ENCODE results near the gene ZNF737.

DNA sequence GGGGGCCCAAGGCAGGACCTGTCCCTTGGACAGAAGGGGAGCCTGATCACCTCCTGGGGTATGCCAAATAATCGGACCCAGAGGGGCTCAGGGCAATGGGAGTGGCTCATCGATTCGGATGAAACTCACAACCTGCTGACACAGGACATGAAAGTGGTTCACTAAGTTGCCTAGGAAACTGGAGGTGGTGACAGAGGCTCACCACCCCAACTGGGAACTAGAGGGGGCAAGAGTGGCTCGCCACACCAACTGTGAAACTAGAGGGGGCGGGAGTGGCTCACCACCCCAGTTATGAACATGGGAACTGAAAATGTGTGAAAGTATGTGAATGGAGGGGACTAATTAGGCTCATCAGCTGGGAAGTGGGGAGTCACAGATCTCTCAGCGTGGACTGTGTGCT lies 46.3 kb upstream of the ZNF737 start:
- TF ChIP-seq, protein P1, sequence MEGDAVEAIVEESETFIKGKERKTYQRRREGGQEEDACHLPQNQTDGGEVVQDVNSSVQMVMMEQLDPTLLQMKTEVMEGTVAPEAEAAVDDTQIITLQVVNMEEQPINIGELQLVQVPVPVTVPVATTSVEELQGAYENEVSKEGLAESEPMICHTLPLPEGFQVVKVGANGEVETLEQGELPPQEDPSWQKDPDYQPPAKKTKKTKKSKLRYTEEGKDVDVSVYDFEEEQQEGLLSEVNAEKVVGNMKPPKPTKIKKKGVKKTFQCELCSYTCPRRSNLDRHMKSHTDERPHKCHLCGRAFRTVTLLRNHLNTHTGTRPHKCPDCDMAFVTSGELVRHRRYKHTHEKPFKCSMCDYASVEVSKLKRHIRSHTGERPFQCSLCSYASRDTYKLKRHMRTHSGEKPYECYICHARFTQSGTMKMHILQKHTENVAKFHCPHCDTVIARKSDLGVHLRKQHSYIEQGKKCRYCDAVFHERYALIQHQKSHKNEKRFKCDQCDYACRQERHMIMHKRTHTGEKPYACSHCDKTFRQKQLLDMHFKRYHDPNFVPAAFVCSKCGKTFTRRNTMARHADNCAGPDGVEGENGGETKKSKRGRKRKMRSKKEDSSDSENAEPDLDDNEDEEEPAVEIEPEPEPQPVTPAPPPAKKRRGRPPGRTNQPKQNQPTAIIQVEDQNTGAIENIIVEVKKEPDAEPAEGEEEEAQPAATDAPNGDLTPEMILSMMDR (IDR thresholded peaks at IDR 0.05; ENCODE audit: insufficient read depth, low read depth, low read length), result no peak
- no peak for TF ChIP-seq EZH2 (IDR thresholded peaks at IDR 0.05; ENCODE audit: insufficient read depth, low read length)

All from astrocyte (in vitro differentiated cells and primary cell).